ENCODE measurements around the gene FHOD3. TPM values are rescaled to one million over a fixed set of nuclear protein-coding genes. Genes with fewer than 3 reads are reported as not detected.

Gene FHOD3
- total RNA-seq, 4 donors from 2014 or later: 15.6 to 25.9 (median 21.6) TPM

- Histone ChIP-seq H3K4me3 (no peak overlapping the region), H3K4me1 (no peaks in the 10 kb centered on the region), H3K27ac (no peak overlapping the region), H3K27me3 (no peaks in the 10 kb centered on the region), H3K36me3 (no peaks in the 10 kb centered on the region), H3K9me3 (no peaks in the 10 kb centered on the region)
- 83 to 92% methylated on average over 4 of the region's 4 CpGs for WGBS, 2 donors
- TF ChIP-seq CTCF (IDR thresholded peaks at IDR 0.05) (no peak), POLR2A (IDR thresholded peaks at IDR 0.05) (no peak), EP300 (IDR thresholded peaks at IDR 0.05) (no peak)
- DNase-seq (ENCODE audit: low spot score in 2 of 2): no peak
Measured at GRCh38 chr18:36476433-36476832, 178.9 kb downstream of the FHOD3 start.

GRCh38 chr18:36477776-36478175 lies 180.3 kb downstream of the FHOD3 start:
- no peak for DNase-seq (ENCODE audit: low spot score in 2 of 2)
- no peak overlapping the region for H3K27ac ChIP-seq
- H3K4me3 ChIP-seq: no peak overlapping the region
- H3K9me3 ChIP-seq: no peaks in the 10 kb centered on the region
- H3K4me1 ChIP-seq: peaks cover 0 to 3% (median 0%) of the 10 kb centered on the region in 4 donors
- no peaks in the 10 kb centered on the region for H3K36me3 ChIP-seq
- H3K27me3 ChIP-seq: no peaks in the 10 kb centered on the region
- WGBS, 2 donors: 84 to 94% methylated on average over 3 of the region's 3 CpGs
- TF ChIP-seq CTCF (IDR thresholded peaks at IDR 0.05) (no peak), POLR2A (IDR thresholded peaks at IDR 0.05) (no peak), EP300 (IDR thresholded peaks at IDR 0.05) (no peak)

DNA sequence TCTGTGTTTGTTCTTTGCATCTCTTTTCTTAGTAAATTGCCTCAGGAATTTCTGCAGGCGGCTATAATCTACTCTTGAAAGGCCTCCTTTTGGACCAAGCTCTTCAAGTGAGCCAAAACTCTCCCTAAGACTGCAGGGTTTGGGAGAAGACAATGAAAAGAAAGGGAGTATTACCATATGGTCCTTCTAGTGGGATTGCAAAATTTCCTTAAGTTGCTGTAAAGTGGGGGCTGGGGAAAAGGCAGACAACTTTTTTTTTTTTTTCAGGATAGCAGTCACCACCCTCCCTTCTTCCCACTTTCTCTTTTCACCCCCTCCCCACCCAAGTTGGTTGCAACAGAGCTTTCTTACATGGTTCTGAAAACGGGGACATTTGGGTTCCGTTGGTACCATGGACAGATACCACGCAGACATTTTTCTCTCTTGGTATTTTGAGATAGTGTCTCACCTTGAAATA lies 183.7 kb downstream of the FHOD3 start:
- Histone ChIP-seq H3K27ac (no peak overlapping the region), H3K4me3 (no peak overlapping the region), H3K36me3 (no peaks in the 10 kb centered on the region), H3K9me3 (no peaks in the 10 kb centered on the region), H3K27me3 (no peaks in the 10 kb centered on the region), H3K4me1 (peaks cover 0 to 3% (median 0%) of the 10 kb centered on the region in 4 donors)
- no peak for TF ChIP-seq CTCF (IDR thresholded peaks at IDR 0.05)
- no peak for DNase-seq (ENCODE audit: low spot score in 2 of 2)
- WGBS, 2 donors: 37 to 39% methylated on average over 4 of the region's 4 CpGs

- Histone ChIP-seq H3K4me1 (peaks cover 0 to 3% (median 0%) of the 10 kb centered on the region in 4 donors), H3K9me3 (no peaks in the 10 kb centered on the region), H3K36me3 (no peaks in the 10 kb centered on the region), H3K27me3 (no peaks in the 10 kb centered on the region), H3K4me3 (no peak overlapping the region), H3K27ac (peak overlapping the region in 1 of 4 donors; percentile 31)
- no peak for DNase-seq (ENCODE audit: low spot score in 2 of 2)
- WGBS, 2 donors: 70 to 87% methylated on average over 1 of the region's 1 CpG
- TF ChIP-seq CTCF (IDR thresholded peaks at IDR 0.05) (no peak), EP300 (IDR thresholded peaks at IDR 0.05) (no peak), POLR2A (IDR thresholded peaks at IDR 0.05) (no peak)
Measured at GRCh38 chr18:36481935-36482334, 184.4 kb downstream of the FHOD3 start.

GRCh38 chr18:36484591-36484990 lies 187.1 kb downstream of the FHOD3 start:
- 88 to 94% methylated on average over 5 of the region's 5 CpGs for WGBS, 2 donors
- TF ChIP-seq EP300 (IDR thresholded peaks at IDR 0.05): no peak
- TF ChIP-seq CTCF (IDR thresholded peaks at IDR 0.05): no peak
- TF ChIP-seq POLR2A (IDR thresholded peaks at IDR 0.05): no peak
- Histone ChIP-seq H3K4me1 (peaks cover 0 to 3% (median 0%) of the 10 kb centered on the region in 4 donors), H3K4me3 (no peak overlapping the region), H3K27me3 (no peaks in the 10 kb centered on the region), H3K27ac (no peak overlapping the region), H3K9me3 (no peaks in the 10 kb centered on the region), H3K36me3 (no peaks in the 10 kb centered on the region)
- DNase-seq (ENCODE audit: low spot score in 2 of 2): no peak
